ENCODE results near the gene METTL18.

Gene METTL18

DNA sequence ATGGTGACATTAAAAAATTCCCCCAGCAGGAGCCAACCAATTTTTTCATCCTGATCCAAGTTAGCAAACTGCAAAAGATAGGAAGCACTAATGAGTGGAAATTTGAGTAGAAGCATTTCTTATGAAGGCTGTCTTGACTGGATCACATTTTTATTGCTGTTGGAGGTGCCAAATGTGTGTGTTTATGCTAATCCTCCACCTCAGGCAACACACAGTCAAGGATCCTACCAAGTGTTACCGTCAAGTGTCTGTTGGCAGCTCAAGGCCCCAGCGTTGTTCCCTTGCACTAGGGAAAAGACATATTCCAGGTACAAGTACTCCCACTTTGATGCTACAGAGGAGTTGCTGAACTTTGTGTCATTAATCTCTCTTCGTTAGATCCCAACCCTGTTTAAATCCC is 18.3 kb downstream of the METTL18 start:
- no peak for DNase-seq (ENCODE audit: low spot score in 2 of 2)
- Histone ChIP-seq H3K36me3 (replicated peaks) (no peaks in the 10 kb centered on the region), H3K27me3 (ENCODE audit: low read depth) (peaks cover 4% of the 10 kb centered on the region; the same call in 1 of the 2 replicates), H3K9me3 (no peaks in the 10 kb centered on the region), H3K4me1 (no peaks in the 10 kb centered on the region), H3K4me3 (no peak overlapping the region)
- in situ Hi-C loops (cut with MboI; ENCODE audit: low sequenced_read_pairs) = no loop called here

DNA sequence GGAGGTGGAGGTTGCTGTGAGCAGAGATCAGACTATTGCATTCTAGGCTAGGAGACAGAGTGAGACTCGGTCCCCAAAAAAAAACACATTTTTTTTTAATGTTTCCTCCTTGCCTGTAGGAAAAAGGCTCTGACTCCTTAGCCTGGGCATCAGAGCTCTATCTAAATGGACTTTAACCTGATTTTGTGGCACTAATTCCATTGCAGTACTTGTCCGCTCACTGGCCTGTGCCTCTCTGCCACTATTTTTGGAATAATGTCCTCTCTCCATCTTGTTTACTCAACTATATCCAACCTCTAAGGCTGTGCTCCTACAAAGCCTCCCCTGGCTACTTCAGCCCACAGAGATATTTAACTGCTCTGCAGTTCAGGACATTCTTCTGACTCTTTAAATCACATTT is 26.5 kb downstream of the METTL18 start:
- no peaks in the 10 kb centered on the region for H3K4me1 ChIP-seq
- no peak for DNase-seq (ENCODE audit: low spot score in 2 of 2)
- H3K9me3 ChIP-seq = no peaks in the 10 kb centered on the region
- H3K36me3 ChIP-seq (replicated peaks) = no peaks in the 10 kb centered on the region
- peaks cover 6% of the 10 kb centered on the region; the same call in 1 of the 2 replicates for H3K27me3 ChIP-seq (ENCODE audit: low read depth)
- H3K4me3 ChIP-seq = no peak overlapping the region
- in situ Hi-C loops (cut with MboI; ENCODE audit: low sequenced_read_pairs) = no loop called here

DNA sequence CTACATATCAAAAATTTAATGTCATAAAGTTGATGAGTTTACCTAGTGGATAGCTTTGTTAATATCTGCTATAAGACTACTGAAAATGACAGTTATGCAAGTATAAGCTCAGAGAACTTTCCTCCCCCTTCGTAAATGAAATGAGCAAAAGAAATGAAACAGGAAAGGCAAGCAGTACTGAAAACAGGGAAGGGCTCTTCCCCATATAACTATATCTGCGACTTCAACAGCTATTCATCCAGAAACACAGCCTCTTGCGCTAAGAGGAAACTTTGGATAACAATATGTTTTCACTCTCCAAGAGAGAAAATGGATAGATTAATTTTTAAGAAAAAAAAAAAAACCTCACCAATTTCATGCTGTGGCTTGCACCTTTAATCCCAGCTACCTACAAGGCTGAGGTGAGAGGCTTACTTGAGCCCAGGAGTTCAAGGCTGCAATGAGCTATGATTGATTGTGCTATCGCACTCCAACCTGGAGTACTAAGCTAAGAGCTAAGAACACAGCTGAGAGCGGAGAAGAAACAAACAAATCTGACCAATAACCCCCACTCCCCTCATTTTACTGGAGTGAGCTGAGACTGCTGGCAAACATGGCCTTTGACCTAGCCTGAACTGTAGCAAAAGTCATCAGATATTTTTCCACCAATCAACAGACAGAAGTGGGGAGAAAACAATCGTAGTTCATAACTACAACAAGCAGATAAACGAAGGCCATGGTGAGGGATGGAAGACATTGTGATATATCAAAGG is 29.0 kb downstream of the METTL18 start:
- no peaks in the 10 kb centered on the region for H3K4me1 ChIP-seq
- H3K27me3 ChIP-seq (ENCODE audit: low read depth) = no peaks in the 10 kb centered on the region
- H3K36me3 ChIP-seq (replicated peaks) = no peaks in the 10 kb centered on the region
- no peak overlapping the region for H3K4me3 ChIP-seq
- no peak for DNase-seq (ENCODE audit: low spot score in 2 of 2)
- no peaks in the 10 kb centered on the region for H3K9me3 ChIP-seq
- in situ Hi-C loops (cut with MboI; ENCODE audit: low sequenced_read_pairs) = no loop called here

DNA sequence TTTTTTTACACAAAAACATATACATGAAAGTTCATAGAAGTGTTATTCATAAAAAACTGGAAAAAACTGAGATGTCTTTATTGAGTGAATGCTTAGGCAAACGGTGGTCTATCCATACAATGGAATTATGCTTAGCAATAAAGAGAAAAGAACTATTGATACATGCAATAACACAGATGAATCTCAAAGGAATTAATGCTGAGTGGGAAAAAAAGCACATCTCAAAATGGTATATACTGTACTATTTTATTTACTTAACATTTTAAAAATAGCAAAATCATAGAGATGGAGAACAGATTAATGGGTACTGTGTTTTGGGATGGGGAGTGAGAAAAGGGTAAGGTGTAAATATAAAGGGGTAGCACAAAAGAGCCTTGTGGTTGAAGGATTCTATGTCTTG is 29.8 kb downstream of the METTL18 start:
- Histone ChIP-seq H3K4me1 (no peaks in the 10 kb centered on the region), H3K27me3 (ENCODE audit: low read depth) (no peaks in the 10 kb centered on the region), H3K9me3 (no peaks in the 10 kb centered on the region), H3K36me3 (replicated peaks) (no peaks in the 10 kb centered on the region), H3K4me3 (no peak overlapping the region)
- no peak for DNase-seq (ENCODE audit: low spot score in 2 of 2)
- in situ Hi-C loops (cut with MboI; ENCODE audit: low sequenced_read_pairs) = no loop called here

DNA sequence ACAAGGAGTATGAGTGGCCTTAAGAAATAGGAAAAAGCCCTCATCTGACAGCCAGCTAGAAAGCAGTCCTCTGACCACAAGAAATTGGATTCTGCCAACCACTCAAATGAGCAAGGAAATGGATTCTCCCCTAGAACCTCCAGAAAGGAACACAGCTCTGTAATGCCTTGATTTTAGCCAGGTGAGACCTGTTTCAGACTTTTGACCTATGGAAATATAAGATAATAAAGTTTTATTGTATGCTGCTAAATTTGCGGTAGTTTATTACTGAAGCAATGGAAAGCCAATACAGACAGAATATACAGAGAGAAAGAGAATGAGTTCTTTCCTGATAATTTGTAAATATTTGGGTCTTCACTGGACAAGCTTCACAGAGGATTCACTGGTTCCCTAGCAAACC is 32.0 kb downstream of the METTL18 start:
- H3K4me1 ChIP-seq = no peaks in the 10 kb centered on the region
- H3K4me3 ChIP-seq = no peak overlapping the region
- no peak for DNase-seq (ENCODE audit: low spot score in 2 of 2)
- H3K9me3 ChIP-seq = no peaks in the 10 kb centered on the region
- H3K36me3 ChIP-seq (replicated peaks) = no peaks in the 10 kb centered on the region
- H3K27me3 ChIP-seq (ENCODE audit: low read depth) = no peaks in the 10 kb centered on the region
- in situ Hi-C loops (cut with MboI; ENCODE audit: low sequenced_read_pairs) = no loop called here

DNA sequence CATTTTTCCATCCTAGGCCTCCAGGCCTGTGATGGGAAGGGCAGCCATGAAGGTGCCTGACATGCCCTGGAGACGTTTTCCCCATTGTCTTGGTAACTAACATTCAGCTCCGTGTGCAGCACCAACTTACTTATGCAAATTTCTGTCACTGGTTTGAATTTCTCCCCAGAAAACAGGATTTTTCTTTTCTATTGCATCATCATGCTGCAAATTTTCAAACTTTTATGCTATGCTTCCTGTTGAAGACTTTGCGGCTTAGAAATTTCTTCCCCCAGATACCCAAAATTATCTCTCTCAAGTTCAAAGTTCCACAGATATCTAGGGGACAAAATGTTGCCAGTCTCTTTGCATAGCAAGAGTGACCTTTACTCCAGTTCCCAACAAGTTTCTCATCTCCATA is 35.7 kb downstream of the METTL18 start:
- Histone ChIP-seq H3K36me3 (replicated peaks) (no peaks in the 10 kb centered on the region), H3K4me1 (no peaks in the 10 kb centered on the region), H3K4me3 (no peak overlapping the region), H3K9me3 (no peaks in the 10 kb centered on the region), H3K27me3 (ENCODE audit: low read depth) (no peaks in the 10 kb centered on the region)
- DNase-seq (ENCODE audit: low spot score in 2 of 2) = no peak
- in situ Hi-C loops (cut with MboI; ENCODE audit: low sequenced_read_pairs) = no loop called here

DNA sequence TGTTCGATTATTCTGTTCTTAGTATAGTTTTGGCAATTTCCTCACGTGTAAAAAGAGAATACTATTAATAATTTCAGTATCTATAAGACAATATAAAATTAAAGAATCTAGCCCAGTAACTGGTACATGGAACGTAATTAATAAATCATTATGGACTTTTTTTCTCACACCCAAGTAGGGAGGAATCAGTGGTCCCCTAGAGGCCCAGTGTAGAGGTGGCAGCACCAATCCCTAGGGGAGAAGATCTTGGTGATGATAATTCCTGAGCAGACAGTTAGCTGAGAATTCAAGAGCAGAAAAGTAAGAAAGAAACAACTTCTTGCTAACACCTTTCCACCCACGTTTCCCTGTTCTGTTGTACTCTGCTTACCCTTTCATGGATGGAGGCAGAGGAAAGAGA is 41.2 kb downstream of the METTL18 start:
- no peak overlapping the region for H3K4me3 ChIP-seq
- H3K9me3 ChIP-seq = no peaks in the 10 kb centered on the region
- H3K4me1 ChIP-seq = no peaks in the 10 kb centered on the region
- H3K27me3 ChIP-seq (ENCODE audit: low read depth) = no peaks in the 10 kb centered on the region
- DNase-seq (ENCODE audit: low spot score in 2 of 2) = no peak
- in situ Hi-C loops (cut with MboI; ENCODE audit: low sequenced_read_pairs) = no loop called here
- H3K36me3 ChIP-seq (replicated peaks) = no peaks in the 10 kb centered on the region

DNA sequence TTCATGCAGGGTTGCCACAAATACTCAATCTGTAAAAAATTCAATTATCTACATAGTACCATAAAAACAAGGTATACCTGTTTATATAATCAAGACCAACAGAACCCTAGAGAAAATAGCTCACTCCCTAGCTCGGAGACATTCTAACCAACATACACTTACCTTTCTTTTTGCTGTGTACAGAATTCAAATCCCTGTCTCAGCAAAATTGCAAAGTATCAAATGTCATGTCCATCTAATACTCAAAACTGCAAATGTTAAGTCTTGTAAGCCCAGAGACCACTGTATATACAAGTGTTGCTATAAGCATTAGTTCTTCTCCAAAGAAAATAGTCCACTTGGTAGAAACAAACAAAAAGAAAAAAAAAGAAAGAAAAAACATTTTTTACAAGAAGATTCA is 44.7 kb downstream of the METTL18 start:
- in situ Hi-C loops (cut with MboI; ENCODE audit: low sequenced_read_pairs) = no loop called here
- H3K9me3 ChIP-seq = no peaks in the 10 kb centered on the region

DNA sequence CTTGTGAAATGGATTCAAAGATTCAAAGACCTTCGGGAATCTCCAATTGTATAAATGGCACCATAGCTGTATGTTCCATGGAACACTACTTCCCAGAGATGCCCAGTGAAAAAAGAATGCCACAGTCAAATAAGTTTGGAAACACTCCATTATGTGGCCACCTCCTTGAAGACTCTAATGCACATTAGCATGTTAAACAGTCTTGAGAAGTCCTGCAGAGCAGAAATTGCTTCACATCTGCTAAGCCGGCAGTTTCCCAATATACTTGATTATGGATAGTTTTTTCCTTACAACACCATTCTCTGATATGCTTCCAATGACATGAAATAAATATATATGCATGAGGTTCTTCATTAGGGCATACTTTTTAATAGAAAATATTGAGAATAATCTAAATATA is 48.2 kb downstream of the METTL18 start:
- no peaks in the 10 kb centered on the region for H3K36me3 ChIP-seq (replicated peaks)
- H3K4me1 ChIP-seq = no peaks in the 10 kb centered on the region
- no peaks in the 10 kb centered on the region for H3K9me3 ChIP-seq
- in situ Hi-C loops (cut with MboI; ENCODE audit: low sequenced_read_pairs) = no loop called here
- H3K4me3 ChIP-seq = no peak overlapping the region
- no peaks in the 10 kb centered on the region for H3K27me3 ChIP-seq (ENCODE audit: low read depth)
- no peak for DNase-seq (ENCODE audit: low spot score in 2 of 2)

More for the DNA sequence above, 44.7 kb downstream of the METTL18 start:
- Histone ChIP-seq H3K27me3 (ENCODE audit: low read depth) (no peaks in the 10 kb centered on the region), H3K36me3 (replicated peaks) (no peaks in the 10 kb centered on the region), H3K4me3 (no peak overlapping the region), H3K4me1 (no peaks in the 10 kb centered on the region)
- no peak for DNase-seq (ENCODE audit: low spot score in 2 of 2)

DNA sequence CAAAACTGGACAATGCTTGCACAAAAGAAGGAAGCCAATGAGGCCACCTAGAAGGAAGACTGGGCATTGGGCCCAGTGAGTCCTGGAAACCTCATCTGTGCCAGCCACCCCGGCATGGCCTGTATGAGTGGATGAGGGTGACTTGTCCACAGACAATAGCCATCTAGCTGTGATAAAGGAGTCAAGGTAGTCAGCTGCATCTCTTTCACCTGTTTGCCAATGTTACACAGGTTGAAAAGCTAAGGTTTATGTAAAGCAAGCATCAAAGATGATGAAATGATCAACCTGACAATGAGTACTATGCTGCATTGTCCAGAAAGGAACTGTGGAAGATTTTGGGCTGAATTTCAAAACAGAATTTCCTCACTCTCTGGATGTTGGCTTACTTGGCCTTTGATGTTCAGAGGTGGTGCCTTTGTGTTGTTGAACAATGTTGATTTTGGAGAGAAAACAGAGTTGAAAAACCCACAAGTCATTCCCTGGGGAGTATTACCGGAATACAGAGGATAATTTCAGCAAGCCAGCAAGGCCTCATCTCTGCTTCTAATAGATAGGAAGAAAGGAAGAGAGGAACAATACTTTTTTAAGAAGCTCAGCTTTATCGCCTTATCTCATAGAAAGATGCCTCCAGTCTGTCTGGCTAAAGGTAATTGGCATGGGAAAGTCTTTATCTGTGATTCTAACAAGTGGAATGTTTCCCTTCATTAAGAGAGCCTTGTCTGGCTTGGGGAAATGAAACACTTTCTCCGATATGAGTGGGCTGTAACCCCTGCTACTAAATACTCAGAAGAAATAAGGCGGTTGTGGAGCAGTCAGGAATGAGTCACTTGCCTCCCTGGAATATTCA is 49.5 kb downstream of the METTL18 start:
- no peaks in the 10 kb centered on the region for H3K9me3 ChIP-seq
- in situ Hi-C loops (cut with MboI; ENCODE audit: low sequenced_read_pairs) = no loop called here
- no peak for DNase-seq (ENCODE audit: low spot score in 2 of 2)
- no peaks in the 10 kb centered on the region for H3K36me3 ChIP-seq (replicated peaks)
- H3K27me3 ChIP-seq (ENCODE audit: low read depth) = peaks cover 2% of the 10 kb centered on the region; the same call in 1 of the 2 replicates
- no peaks in the 10 kb centered on the region for H3K4me1 ChIP-seq
- H3K4me3 ChIP-seq = no peak overlapping the region
